NCI-H2107 (cell line): ENCODE results near the gene HSD17B2.
"Not testable (repeated sequence)": the region's sequence is repeated elsewhere in the genome, so short reads cannot be mapped to it uniquely, and the experiment has no call there.

Experiments used
- DNase-seq: peaks from one replicate; lab custom pipeline; 2025; lab: John Stamatoyannopoulos, UW

HSD17B2 gene, protein sequence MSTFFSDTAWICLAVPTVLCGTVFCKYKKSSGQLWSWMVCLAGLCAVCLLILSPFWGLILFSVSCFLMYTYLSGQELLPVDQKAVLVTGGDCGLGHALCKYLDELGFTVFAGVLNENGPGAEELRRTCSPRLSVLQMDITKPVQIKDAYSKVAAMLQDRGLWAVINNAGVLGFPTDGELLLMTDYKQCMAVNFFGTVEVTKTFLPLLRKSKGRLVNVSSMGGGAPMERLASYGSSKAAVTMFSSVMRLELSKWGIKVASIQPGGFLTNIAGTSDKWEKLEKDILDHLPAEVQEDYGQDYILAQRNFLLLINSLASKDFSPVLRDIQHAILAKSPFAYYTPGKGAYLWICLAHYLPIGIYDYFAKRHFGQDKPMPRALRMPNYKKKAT

DNA sequence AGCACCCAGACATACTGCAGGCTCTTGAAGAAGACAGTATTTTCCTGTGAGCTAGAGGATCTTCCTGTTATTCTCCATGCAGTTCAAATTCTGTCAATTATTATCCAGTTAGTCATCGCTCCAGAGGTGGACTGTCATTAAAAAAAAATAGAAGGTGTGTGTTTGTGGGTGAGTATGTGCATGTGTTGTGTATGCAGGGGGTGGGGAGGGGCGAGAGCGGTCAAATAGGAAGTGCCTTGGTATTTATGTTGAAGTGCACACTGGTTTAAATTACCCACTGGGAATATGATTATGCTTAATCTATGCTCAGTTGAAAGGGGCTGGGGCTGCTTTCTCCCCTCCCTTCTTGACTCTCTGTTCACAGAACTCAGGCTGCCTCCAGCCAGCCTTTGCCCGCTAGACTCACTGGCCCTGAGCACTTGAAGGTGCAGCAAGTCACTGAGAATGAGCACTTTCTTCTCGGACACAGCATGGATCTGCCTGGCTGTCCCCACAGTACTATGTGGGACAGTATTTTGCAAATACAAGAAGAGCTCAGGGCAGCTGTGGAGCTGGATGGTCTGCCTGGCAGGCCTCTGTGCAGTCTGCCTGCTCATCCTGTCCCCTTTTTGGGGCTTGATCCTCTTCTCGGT is at the start of gene HSD17B2:
Gene HSD17B2 (plus strand): TSS at position 273 of the 632 bp plus-strand sequence. CDS start 172 bp downstream, at position 445.
- DNase-seq: no peak

DNA sequence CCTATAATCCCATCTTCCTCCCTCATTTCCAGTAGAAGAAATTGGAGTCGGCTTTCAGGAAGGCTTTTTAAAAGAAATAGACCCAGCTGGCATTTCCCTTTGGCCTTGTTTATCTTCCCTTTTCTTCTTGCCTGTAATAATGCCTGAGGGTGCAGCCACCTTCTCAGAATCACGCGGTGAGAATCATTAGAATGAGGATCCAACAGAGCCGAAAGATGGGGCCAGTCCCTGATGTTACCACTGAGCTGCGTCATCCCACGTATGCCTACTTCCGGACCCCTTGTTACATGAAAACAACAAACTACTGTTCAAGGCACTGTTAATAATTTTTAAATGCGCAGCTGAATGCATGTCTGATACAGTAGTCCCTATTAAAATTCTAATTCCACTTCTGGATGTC is 47.9 kb upstream of the HSD17B2 start:
- no peak for DNase-seq

DNA sequence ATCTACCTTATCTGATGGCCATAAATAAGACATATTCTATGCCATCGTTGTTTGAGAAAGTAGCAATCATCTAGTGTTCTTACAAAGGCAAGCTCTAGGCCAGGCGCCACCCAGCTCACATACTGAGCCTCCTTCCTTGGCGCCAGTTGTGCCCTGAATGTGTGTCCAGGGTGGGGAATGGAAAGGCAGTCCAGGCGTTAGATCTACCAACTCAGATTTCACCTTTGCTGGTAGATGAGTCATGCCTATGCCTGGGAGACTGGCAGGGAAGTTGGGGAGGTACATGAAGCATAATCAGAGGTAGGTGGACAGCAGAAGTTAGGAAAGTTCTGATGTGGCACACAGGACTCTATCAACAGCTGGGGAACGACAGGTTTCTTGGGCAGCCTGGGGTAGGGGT is 47.3 kb upstream of the HSD17B2 start:
- no peak for DNase-seq

DNA sequence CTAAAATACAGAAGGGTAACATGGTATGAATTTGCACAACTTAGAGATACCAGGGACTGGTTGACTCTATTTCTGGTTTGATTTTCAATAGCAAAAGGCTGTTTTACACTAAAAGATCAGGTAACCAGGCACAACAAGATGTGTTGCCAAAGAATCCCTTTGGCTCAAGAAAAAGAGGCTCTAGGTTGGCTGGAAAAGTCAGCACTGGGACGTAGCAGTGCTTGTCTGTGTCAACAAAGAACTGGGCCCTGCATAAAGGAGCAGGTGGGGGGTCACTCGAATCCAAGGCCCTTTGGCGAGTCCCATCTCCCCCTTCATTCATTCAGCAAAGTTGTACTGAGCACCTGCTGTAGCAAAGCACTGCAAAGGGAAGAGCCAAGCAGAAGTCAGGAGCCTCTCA is 42.2 kb upstream of the HSD17B2 start:
- no peak for DNase-seq

DNA sequence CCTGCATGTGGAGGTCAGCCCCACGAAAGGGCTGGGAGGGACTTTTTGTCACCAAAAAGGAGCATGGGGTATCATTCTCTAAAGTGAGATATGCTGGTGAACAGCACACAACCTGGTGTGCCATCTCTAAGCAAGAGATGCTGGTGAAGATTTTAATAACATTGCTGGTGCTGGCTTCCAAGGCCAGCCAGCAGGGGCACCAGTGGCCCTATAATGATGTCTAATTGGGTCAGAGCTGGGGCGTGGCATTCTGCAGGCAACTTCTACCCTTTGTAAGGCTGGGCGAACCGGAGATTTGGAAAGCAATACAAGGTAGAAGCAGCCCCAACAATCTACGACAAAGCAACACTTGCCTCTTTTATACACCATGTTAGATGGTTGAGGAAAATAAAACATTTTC is 40.6 kb upstream of the HSD17B2 start:
- no peak for DNase-seq

DNA sequence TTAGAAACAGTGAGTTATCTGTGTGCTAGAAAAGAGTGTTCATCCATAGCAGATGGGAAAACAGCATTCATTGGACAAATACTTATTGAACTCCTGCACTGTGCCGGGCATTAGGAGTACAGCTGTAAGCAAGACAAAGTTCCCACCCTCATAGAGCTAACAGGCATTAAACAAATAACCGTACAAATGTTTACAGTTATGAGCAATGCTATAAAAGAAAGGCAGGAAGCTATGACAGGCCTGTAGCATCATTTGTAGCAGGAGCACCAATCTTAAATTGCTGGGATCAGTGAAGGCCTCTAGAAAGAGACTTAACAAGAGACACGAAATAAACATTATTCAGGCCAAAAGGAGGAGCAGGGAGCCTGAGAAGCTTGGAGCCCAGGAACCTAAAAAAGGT is 39.4 kb upstream of the HSD17B2 start:
- no peak for DNase-seq

DNA sequence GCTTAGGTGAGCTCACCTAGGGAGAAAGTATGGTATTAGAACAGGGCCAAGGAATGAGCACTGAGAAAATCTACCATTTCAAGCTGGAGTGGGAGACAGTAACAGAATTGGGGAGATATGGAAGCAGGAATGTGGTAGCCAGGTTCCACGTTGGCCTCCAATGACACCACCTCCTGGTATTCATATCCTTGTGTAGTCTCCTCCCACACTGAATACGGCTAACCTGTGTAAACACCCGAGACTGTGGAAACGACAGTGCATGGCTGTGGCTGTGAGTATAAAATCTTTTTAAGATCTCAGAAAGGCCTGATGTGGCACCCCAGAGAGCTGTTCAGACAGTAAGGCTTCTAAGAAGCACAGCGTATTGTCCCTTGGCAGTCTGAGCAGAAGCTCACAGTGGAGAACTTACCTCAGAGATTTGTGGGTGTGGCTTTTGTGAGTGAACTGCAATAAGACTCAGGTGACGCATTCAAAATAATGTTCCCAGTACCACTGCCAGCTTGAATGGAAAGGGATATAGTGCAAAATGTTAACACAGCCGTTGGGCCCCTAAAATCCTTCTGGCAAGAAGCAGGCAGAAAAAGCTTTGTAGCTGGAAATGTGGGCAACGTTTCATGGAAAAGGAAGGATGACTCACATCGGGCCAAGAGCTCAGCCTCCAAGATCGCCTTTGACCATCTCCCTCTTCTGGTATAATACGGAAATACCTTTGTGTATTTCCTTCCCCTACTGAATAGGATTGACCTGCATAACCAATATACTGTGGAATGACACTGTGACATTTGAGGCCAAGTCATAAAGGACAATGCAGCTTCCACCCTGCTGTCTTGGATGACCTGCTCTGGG is 38.2 kb upstream of the HSD17B2 start:
- no peak for DNase-seq

DNA sequence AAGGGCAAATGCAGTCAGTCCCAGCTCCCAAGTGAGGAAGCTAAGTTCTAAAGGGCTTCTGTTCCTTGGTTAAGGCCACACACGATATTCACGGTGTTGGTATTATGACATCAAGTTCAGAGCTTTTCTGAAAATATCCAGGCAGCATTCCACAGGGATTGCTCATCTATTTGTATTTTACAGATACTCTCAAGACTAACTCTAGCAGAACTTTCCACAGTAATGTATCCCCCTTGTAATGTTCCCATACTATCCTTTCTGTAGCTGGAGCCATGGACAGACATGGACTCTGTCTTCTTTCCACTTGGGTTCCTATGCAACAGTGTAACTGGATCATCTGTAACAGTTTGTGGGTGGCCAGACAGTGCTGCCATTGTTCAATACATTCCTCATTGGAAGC is 37.3 kb upstream of the HSD17B2 start:
- DNase-seq: no peak

DNA sequence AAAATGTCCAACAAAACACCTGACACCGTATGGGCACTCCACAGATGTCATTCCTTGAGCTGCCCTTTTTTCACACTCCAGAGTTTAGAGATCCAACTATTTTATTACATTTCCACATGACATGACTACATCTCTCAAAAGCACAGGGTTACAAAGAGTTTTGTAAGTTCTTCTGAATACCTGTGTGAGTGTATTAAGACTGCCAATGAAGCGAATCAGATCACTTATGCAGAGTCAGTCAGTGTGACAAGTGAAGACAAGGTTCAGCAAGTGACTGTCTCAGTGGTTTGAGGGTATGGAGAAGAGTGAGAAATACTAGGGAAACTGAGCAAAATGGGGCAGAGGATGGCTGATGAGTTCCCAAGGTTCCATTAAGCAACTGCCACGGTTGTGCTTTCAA is 32.2 kb upstream of the HSD17B2 start:
- no peak for DNase-seq

DNA sequence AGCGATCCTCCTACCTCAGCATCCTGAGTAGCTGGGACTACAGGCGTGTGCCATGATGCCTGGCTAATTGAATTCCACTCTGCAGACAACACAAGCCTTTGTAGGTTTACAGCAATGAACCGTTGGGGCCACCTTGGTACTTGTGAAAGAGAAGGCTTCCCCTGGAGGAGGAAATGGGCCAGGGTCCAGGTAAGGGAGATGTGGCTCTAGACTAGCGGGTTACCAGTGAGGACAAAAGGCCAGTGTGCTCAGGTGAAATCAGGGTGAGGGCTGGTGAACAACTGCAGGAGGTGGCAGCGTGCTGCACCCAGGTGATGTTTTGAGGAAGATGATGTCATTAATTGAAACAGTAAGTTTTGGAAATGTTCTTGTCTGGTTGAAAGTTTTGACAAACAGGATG is 30.5 kb upstream of the HSD17B2 start:
- DNase-seq: no peak

DNA sequence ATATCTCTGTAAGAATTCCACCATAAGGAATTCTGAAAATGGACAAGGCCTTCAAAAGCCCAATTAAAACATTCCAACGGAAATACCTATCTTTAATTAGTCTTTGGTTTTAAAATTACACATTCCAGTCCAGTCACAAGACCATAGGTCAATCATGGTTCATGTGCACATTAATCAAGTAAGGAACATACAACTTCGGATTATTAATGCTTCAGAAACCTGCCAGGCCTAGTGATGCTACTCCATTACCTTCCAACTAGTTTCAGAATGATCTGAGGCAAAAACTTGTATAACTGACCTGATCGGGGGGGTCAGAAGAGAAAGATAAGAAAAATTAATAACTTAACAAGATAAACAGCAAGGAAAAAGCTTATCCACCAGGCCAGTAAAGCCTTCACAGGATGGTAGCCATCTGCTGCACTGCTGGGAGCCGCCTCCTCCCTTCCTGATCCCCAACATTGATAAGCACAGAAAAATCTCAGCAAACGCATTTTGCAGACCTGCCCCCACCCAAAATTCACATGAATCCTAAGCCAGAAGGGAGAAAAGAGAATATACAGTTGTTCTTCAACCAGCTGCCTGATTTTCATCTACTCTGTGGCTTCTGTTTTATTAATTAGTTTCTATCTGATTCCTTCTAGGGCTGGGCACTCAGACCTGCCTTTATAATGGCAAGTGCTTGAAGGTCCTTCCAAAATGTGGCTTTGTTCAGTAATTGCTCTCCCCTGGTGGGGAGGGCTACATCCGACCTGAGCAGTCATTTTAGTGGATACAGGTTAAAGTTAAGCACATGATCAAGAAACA is 29.8 kb upstream of the HSD17B2 start:
- DNase-seq: no peak

DNA sequence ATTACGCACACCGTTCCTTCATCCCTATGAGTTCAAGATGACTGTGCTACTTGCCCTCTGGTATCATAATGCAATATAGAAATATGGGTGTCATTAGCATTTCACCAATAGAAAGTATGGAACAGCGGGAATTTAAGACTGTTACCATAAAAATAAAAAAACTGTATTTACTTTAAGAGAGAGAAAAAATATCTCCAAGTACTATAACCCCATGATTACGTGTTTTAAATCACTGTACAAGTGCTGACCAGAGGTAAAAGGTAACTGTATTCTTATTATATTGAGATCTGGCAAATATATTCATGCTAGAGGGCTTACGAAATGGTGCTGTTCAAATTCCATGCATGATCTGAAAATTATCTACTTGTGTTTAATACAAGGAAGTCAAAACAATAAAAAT is 29.0 kb upstream of the HSD17B2 start:
- DNase-seq: no peak

DNA sequence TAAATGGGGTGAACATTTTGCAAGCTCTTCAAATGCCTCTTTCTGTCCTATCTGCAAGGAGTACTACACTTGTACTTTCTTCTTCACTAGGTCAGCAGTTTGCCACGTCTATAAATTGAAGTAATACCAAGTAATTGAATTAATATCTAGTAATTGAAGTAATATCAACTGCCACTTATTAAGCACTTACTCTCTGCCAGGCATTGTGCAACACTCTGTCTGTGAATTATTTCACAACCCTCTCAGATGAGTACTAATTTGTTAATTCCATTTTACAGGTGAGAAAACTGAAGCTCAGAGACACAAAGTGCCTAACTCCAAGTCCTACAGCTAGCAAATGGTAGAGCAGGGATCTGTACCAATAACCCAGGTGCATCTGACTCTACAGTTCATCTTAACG is 27.9 kb upstream of the HSD17B2 start:
- DNase-seq: no peak

DNA sequence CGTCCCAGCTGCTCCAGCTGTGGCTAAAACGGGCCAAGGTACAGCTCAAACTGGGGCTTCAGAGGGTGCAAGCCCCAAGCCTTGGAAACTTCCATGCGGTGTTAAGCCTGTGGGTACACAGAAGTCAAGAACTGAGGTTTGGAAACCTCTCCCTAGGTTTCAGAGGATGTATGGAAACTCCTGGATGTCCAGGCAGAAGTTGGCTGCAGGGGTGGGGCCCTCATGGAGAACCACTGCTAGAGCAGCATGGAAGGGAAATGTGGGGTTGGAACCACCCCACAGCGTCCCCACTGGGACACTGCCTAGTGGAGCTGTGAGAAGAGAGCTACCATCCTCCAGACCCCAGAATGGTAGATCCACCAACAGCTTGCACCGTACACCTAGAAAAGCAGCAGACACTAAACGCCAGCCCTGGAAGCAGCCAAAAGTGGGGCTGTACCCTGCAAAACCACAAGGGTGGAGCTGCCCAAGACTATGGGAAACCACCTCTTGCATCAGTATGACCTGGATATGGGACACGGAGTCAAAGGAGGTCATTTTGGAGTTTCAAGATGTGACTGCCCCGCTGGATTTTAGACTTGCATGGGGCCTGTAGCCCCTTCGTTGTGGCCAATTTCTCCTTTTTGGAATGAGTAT is 26.0 kb upstream of the HSD17B2 start:
- DNase-seq: no peak

DNA sequence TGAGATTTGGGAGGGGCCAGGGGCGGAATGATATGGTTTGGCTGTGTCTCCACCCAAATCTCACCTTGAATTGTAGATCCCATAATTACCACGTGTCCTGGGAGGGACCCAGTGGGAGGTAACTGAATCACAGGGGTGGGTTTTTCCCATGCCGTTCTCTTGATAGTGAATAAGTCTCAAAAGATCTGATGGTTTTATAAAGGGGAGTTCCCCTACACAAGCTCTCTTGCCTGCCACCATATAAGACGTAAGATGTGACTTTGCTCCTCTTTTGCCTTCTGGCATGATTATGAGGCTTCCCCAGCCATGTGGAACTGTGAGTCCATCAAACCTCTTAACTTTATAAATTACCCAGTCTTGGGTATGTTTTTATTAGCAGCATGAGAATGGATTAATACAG is 25.3 kb upstream of the HSD17B2 start:
- DNase-seq: not testable (repeated sequence)

DNA sequence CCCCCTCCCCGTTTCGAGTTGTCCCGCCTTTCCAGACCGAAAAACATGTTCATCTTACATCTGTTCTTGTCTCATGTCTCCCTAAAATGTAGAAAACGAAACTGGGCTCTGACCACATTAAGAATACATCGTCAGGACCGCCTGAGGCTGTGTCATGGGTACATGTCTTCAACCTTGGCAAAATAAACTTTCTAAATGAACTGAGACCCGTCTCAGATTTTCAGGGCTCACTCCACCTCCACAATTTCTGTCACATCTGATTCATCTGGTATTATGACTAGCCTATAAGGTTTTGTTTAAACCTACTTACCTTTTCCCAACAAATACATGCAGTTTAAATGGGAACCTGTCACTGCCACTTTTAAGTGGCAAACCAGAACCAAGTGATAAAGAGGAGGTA is 24.4 kb upstream of the HSD17B2 start:
- DNase-seq: no peak

DNA sequence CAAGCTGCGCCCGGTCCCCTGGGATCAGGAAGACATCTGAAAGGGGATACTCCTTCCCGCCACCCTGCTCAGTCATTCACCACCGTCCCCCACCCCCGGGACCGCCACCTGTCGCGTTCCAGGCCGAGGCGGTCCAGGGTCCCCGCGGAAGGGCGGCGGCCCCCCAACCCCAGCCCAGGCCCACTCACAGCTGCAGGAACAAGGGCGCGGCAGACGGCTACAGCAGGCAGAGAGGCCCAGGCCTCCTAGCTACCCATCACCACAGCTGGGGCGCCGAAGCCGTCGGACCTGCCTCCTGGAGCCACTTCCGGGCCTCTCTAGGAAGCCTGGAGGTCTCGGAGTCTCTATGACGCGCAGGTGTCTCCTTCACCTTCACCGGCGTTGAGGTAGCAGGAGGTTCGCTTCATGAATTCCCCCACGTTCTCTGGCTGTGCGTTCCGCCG is 23.8 kb upstream of the HSD17B2 start, which contains the start of gene SDR42E1:
Gene SDR42E1 (minus strand): TSS at position 272 of the 443 bp plus-strand sequence. CDS start 10,612 bp downstream, outside the sequence.
- DNase-seq: peak; percentile 68

DNA sequence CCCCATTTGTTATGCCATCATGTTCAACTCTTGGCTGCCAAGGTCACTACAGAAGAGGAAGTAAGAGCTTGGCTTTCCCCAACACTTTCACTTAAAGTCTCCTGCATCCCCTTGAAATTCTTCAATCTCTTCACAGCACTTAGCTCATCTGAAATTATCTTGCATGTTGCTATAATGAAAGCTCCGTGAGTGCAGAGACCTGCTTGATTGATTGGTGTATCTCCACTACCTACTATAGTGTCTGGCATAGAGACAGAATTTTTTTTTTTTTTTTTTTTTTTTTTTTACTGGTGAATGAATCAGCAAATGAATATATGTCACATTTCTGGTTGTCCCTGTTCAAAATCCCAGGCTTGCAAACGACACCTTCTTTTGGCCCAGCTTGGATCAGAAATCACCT is 21.9 kb upstream of the HSD17B2 start:
- DNase-seq: no peak

DNA sequence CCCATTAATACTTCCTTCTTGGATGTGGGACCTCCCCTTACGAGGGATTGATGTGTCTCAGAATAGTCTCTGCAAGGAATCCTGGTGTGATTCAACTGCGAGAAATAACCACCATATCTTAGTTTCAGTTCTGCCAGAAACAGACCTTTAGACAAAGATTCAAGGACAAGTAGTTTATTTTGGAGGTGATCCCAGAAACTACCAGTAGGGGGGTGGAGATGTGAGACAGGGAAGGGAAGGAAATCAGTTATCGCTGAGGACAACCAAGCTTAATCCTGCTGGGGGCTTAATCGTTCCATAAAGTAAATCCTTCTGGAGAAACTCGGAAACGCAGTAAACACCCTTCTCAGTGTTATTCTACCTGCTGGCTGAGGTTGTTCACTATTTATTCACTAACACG is 18.8 kb upstream of the HSD17B2 start:
- no peak for DNase-seq

DNA sequence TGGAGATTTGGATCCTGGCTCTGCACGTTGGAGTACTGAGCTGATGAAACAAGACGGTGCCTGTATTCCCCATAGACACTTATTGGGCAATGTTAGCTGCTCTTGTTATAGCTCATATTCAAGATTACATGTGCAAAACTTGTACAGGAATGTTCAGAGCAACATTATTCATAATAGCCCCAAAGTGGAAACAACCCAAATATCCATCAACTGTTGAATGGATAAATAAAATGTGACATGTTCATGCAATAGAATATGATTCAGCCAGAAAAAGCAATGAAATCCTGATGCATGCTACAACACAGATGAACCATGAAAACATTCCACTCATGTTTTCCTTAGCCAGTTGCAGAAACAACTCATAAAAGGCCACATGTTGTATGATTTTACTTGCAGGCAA is 18.1 kb upstream of the HSD17B2 start:
- no peak for DNase-seq

DNA sequence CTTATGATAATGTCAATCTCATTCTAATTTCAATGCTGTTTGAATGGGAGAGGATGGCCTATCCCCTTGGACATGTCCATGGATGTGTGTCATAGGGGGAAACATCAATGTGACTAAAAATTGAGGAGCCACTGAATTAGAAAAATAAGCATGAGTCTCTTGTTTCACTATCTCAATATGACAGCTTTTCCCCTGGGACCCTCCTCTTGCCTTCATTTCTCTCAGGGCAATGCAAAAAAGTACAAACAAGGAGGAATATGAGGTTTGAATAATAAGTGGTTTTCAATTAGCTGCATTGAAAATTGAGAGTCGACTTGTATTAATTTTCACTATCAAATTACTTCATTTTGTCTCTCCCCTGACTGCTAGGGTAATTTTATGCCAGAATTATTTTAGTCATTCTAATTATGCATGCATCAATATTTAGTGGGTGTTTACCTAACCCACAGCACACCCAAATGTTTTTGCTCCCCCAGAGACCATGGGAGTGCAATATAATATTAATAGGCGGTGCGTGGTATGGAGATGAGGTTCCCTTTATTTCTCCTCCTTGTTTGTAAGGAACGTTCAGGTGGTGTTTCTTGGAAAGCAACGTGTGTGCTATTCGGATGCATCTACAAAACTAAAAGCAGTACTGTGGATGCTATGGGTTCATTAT is 17.0 kb upstream of the HSD17B2 start:
- DNase-seq: no peak
